Astrocyte (in vitro differentiated cells and primary cell): ENCODE data around the gene RPL28. TPM values are rescaled to one million over a fixed set of nuclear protein-coding genes. Genes with fewer than 3 reads are reported as not detected.
"Not testable (repeated sequence)": the region's sequence is repeated elsewhere in the genome, so short reads cannot be mapped to it uniquely, and the experiment has no call there.

ENCODE experiments used
- DNase-seq: peaks from one replicate; pipeline ENCODE4 v3.0.0-alpha.2; 2010; ENCODE audit warnings: low read depth
- FAIRE-seq: peaks from 2 replicates; lab custom pipeline; 2011; peaks lifted over from hg19 to GRCh38; lab: Jason Lieb, UNC
- H2AFZ ChIP-seq: 2 replicates; pipeline ENCODE4 v1.6.0; 2012; ENCODE audit warnings: low read depth, low read length, inconsistent platforms
- H3K27ac ChIP-seq: 2 replicates; pipeline ENCODE4 v1.5.1; 2011; ENCODE audit warnings: low read depth, low read length, inconsistent platforms
- H3K27me3 ChIP-seq: 2 replicates; pipeline ENCODE4 v1.6.0; 2011; ENCODE audit warnings: low read length, inconsistent platforms; ENCODE audit not compliant: insufficient read depth
- H3K36me3 ChIP-seq: 2 replicates; pipeline ENCODE4 v1.5.1; 2011; ENCODE audit warnings: low read length, inconsistent platforms; ENCODE audit not compliant: insufficient read depth
- H3K4me1 ChIP-seq: 2 replicates; pipeline ENCODE4 v1.5.1; 2011; ENCODE audit warnings: low read length, inconsistent platforms; ENCODE audit not compliant: insufficient read depth
- H3K4me2 ChIP-seq: 2 replicates; pipeline ENCODE4 v1.6.0; 2012; ENCODE audit warnings: low read length, inconsistent platforms
- H3K4me3 ChIP-seq: 2 replicates; pipeline ENCODE4 v1.5.1; 2011; ENCODE audit warnings: low read depth, mild to moderate bottlenecking, low read length, inconsistent platforms; ENCODE audit not compliant: insufficient read depth
- H3K79me2 ChIP-seq: 2 replicates; pipeline ENCODE4 v1.6.0; 2012; ENCODE audit warnings: mild to moderate bottlenecking, low read length, inconsistent platforms; ENCODE audit not compliant: insufficient read depth
- H3K9ac ChIP-seq: 2 replicates; pipeline ENCODE4 v1.6.0; 2012; ENCODE audit warnings: mild to moderate bottlenecking, low read length, inconsistent platforms
- H3K9me3 ChIP-seq: 2 replicates; pipeline ENCODE4 v1.5.1; 2012; ENCODE audit warnings: low read depth, mild to moderate bottlenecking, low read length, inconsistent platforms; ENCODE audit not compliant: insufficient read depth
- H4K20me1 ChIP-seq: 2 replicates; pipeline ENCODE4 v1.6.0; 2012; ENCODE audit warnings: low read length, inconsistent platforms; ENCODE audit not compliant: insufficient read depth
- H3K27ac Mint-ChIP-seq: one replicate; pipeline ENCODE4 v1.8.0; 2021; ENCODE audit warnings: mild to moderate bottlenecking, mixed read lengths; ENCODE audit not compliant: unreplicated experiment
- H3K27me3 Mint-ChIP-seq: one replicate; pipeline ENCODE4 v1.8.0; 2021; ENCODE audit warnings: low read depth, mixed read lengths; ENCODE audit not compliant: unreplicated experiment
- H3K36me3 Mint-ChIP-seq: one replicate; pipeline ENCODE4 v1.8.0; 2021; ENCODE audit warnings: low read depth, mixed read lengths; ENCODE audit not compliant: unreplicated experiment
- H3K4me1 Mint-ChIP-seq: one replicate; pipeline ENCODE4 v1.8.0; 2021; ENCODE audit warnings: low read depth, mixed read lengths; ENCODE audit not compliant: unreplicated experiment
- H3K4me3 Mint-ChIP-seq: one replicate; pipeline ENCODE4 v1.8.0; 2021; ENCODE audit warnings: mild to moderate bottlenecking, moderate library complexity, mixed read lengths; ENCODE audit not compliant: unreplicated experiment
- H3K9me3 Mint-ChIP-seq: one replicate; pipeline ENCODE4 v1.8.0; 2021; ENCODE audit warnings: mild to moderate bottlenecking, mixed read lengths; ENCODE audit not compliant: unreplicated experiment
- CTCF ChIP-seq: IDR thresholded peaks from 2 replicates; pipeline ENCODE4 v1.5.1; 2011; ENCODE audit warnings: low read depth, mild to moderate bottlenecking, inconsistent platforms, low read length, moderate library complexity; ENCODE audit not compliant: insufficient read depth
- EZH2 ChIP-seq: IDR thresholded peaks from 2 replicates; pipeline ENCODE4 v1.6.1; 2012; ENCODE audit warnings: mild to moderate bottlenecking, low read length, inconsistent platforms; ENCODE audit not compliant: insufficient read depth
- total RNA-seq: library from RNA; stranded (reverse); gene quantifications from 2 replicates; pipeline ENCODE4 v1.2.1, GENCODE V29; 2021

The RPL28 gene
- total RNA-seq, 1 donor from 2014 or later = 2,072 TPM

- peaks cover 3% of the 10 kb centered on the region for H3K9me3 Mint-ChIP-seq
- Histone ChIP-seq H2AFZ (no peak overlapping the region), H3K27ac (no peak overlapping the region), H3K9me3 (peaks cover 4% of the 10 kb centered on the region), H3K4me1 (no peaks in the 10 kb centered on the region), H3K27me3 (peaks cover 45% of the 10 kb centered on the region), H3K79me2 (no peaks in the 10 kb centered on the region), H3K4me3 (no peak overlapping the region), H3K36me3 (no peaks in the 10 kb centered on the region), H4K20me1 (no peaks in the 10 kb centered on the region), H3K9ac (no peak overlapping the region), H3K4me2 (no peak overlapping the region)
- DNase-seq (no peak), FAIRE-seq (no peak)
- no peak overlapping the region for H3K27ac Mint-ChIP-seq
- peaks cover 55% of the 10 kb centered on the region for H3K27me3 Mint-ChIP-seq
- no peak overlapping the region for H3K4me3 Mint-ChIP-seq
- H3K4me1 Mint-ChIP-seq = no peaks in the 10 kb centered on the region
- H3K36me3 Mint-ChIP-seq = no peaks in the 10 kb centered on the region
- peak; percentile 4 for TF ChIP-seq EZH2
- TF ChIP-seq CTCF = no peak
These were observed 58.9 kb downstream of the RPL28 start for GRCh38 chr19:55444646-55445045.

GRCh38 chr19:55446060-55446459, 60.3 kb downstream of the RPL28 start:
- Histone ChIP-seq H3K27ac (no peak overlapping the region), H3K36me3 (no peaks in the 10 kb centered on the region), H3K79me2 (no peaks in the 10 kb centered on the region), H3K9me3 (no peaks in the 10 kb centered on the region), H2AFZ (no peak overlapping the region), H3K4me1 (no peaks in the 10 kb centered on the region), H3K4me3 (no peak overlapping the region), H3K4me2 (no peak overlapping the region), H3K9ac (no peak overlapping the region), H3K27me3 (peaks cover 42% of the 10 kb centered on the region), H4K20me1 (no peaks in the 10 kb centered on the region)
- peaks cover 53% of the 10 kb centered on the region for H3K27me3 Mint-ChIP-seq
- FAIRE-seq (no peak), DNase-seq (no peak)
- no peak overlapping the region for H3K4me3 Mint-ChIP-seq
- peaks cover under 1% of the 10 kb centered on the region for H3K9me3 Mint-ChIP-seq
- H3K27ac Mint-ChIP-seq = no peak overlapping the region
- no peaks in the 10 kb centered on the region for H3K36me3 Mint-ChIP-seq
- H3K4me1 Mint-ChIP-seq = no peaks in the 10 kb centered on the region
- TF ChIP-seq CTCF = no peak
- TF ChIP-seq EZH2 = no peak

GRCh38 chr19:55447421-55448174, 61.9 kb downstream of the RPL28 start:
- no peaks in the 10 kb centered on the region for H3K4me1 ChIP-seq
- Mint-ChIP-seq H3K4me3 (no peak overlapping the region), H3K36me3 (no peaks in the 10 kb centered on the region), H3K27ac (no peak overlapping the region), H3K27me3 (peaks cover 48% of the 10 kb centered on the region), H3K9me3 (no peaks in the 10 kb centered on the region), H3K4me1 (no peaks in the 10 kb centered on the region)
- H3K27ac ChIP-seq = no peak overlapping the region
- H3K4me3 ChIP-seq = no peak overlapping the region
- H3K4me2 ChIP-seq = no peak overlapping the region
- H3K36me3 ChIP-seq = no peaks in the 10 kb centered on the region
- TF ChIP-seq EZH2 (no peak), CTCF (no peak)
- FAIRE-seq (no peak), DNase-seq (no peak)
- no peaks in the 10 kb centered on the region for H3K79me2 ChIP-seq
- H3K27me3 ChIP-seq = peaks cover 44% of the 10 kb centered on the region
- H4K20me1 ChIP-seq = no peaks in the 10 kb centered on the region
- no peak overlapping the region for H3K9ac ChIP-seq
- no peak overlapping the region for H2AFZ ChIP-seq
- no peaks in the 10 kb centered on the region for H3K9me3 ChIP-seq

- H3K4me3 Mint-ChIP-seq, H3K27ac Mint-ChIP-seq, H3K9me3 Mint-ChIP-seq, H3K4me1 ChIP-seq, FAIRE-seq, H2AFZ ChIP-seq, H3K27ac ChIP-seq, H3K4me1 Mint-ChIP-seq, DNase-seq, H3K79me2 ChIP-seq, H3K36me3 Mint-ChIP-seq, H3K4me2 ChIP-seq, H3K36me3 ChIP-seq, H3K4me3 ChIP-seq, H4K20me1 ChIP-seq, H3K9me3 ChIP-seq, H3K9ac ChIP-seq: not testable (repeated sequence)
- peaks cover 44% of the 10 kb centered on the region for H3K27me3 Mint-ChIP-seq
- peaks cover 44% of the 10 kb centered on the region for H3K27me3 ChIP-seq
These were observed 62.4 kb downstream of the RPL28 start for GRCh38 chr19:55448175-55448490.
